ENCODE data around the gene CHST4.
"Not testable (repeated sequence)": the region's sequence is repeated elsewhere in the genome, so short reads cannot be mapped to it uniquely, and the experiment has no call there.

Gene CHST4

GRCh38 chr16:71557299-71557698 is 31.1 kb downstream of the CHST4 start:
- Histone ChIP-seq H3K4me3 (ENCODE audit: low read depth in 1 of 2, low read length in 1 of 2) (no peak overlapping the region), H3K4me1 (ENCODE audit: control insufficient read depth in 1 of 2, insufficient read depth in 1 of 2, low read depth in 1 of 2, low read length in 1 of 2) (peaks cover 0 to 10% of the 10 kb centered on the region in 2 experiments), H3K36me3 (no peaks in the 10 kb centered on the region), H3K27me3 (peaks cover 18% of the 10 kb centered on the region), H3K27ac (no peak overlapping the region), H3K9me3 (peaks cover 3% of the 10 kb centered on the region)
- TF ChIP-seq, protein P1, sequence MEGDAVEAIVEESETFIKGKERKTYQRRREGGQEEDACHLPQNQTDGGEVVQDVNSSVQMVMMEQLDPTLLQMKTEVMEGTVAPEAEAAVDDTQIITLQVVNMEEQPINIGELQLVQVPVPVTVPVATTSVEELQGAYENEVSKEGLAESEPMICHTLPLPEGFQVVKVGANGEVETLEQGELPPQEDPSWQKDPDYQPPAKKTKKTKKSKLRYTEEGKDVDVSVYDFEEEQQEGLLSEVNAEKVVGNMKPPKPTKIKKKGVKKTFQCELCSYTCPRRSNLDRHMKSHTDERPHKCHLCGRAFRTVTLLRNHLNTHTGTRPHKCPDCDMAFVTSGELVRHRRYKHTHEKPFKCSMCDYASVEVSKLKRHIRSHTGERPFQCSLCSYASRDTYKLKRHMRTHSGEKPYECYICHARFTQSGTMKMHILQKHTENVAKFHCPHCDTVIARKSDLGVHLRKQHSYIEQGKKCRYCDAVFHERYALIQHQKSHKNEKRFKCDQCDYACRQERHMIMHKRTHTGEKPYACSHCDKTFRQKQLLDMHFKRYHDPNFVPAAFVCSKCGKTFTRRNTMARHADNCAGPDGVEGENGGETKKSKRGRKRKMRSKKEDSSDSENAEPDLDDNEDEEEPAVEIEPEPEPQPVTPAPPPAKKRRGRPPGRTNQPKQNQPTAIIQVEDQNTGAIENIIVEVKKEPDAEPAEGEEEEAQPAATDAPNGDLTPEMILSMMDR (IDR thresholded peaks at IDR 0.05), result no peak

DNA sequence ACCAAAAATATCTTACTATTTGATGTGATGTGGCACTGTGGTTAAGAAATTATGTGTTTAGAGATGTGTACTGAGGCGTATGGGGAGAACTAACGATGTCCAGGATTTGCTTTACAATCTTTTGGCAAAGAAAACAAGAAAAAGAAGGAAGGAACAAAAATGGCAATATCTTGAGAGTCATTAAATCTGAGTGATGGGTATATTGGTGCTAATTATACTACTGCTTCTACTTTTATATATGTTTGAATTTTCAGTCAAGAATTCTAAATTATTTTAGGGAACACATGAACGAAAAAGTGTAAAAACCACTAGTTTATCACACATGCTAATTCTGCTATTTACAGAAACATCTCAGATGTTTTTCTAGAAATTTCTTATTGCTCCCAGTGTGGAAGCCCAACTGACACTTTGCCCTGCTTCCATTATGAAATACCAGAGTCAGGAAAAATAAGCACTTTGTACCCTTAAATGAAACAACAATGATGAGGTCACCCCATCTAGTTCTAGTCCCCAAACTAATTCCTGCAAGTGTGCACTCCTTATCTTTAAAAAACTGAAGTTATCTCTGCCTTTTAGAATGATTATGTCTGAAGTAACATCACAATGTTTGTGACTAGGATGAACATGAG is 31.8 kb downstream of the CHST4 start:
- Histone ChIP-seq H3K27me3 (peaks cover 18% of the 10 kb centered on the region), H3K4me1 (ENCODE audit: control insufficient read depth in 1 of 2, insufficient read depth in 1 of 2, low read depth in 1 of 2, low read length in 1 of 2) (peaks cover 0 to 10% of the 10 kb centered on the region in 2 experiments), H3K27ac (no peak overlapping the region), H3K9me3 (peaks cover 10% of the 10 kb centered on the region), H3K36me3 (no peaks in the 10 kb centered on the region), H3K4me3 (ENCODE audit: low read depth in 1 of 2, low read length in 1 of 2) (no peak overlapping the region)
- TF ChIP-seq, protein P1 (IDR thresholded peaks at IDR 0.05), result no peak

DNA sequence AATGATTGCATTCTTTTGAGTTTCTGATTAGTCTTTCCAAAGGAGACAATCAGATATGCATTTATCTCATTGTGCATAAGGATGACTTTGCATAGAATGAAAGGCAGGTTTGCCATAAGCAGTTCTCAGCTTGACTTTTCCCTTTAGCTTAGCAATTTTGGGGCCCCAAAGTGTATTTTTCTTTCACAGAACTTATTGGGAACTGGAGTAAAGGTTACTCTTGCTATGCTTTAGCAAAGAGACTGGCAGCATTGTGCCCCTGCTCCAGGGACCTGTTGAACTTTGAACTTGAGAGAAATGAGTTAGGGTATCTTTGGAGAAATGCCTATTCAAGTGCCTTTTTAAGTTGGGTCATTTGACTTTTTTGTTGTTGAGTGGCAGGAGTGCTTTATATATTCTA is 33.6 kb downstream of the CHST4 start:
- no peak overlapping the region for H3K4me3 ChIP-seq (ENCODE audit: low read depth in 1 of 2, low read length in 1 of 2)
- TF ChIP-seq, protein P1 (IDR thresholded peaks at IDR 0.05), result no peak
- H3K4me1 ChIP-seq (ENCODE audit: control insufficient read depth in 1 of 2, insufficient read depth in 1 of 2, low read depth in 1 of 2, low read length in 1 of 2), result peaks cover 5 to 15% of the 10 kb centered on the region in 2 experiments
- H3K27ac ChIP-seq, result no peak overlapping the region
- H3K9me3 ChIP-seq, result peaks cover 12% of the 10 kb centered on the region
- H3K36me3 ChIP-seq, result no peaks in the 10 kb centered on the region
- H3K27me3 ChIP-seq, result peaks cover 18% of the 10 kb centered on the region

DNA sequence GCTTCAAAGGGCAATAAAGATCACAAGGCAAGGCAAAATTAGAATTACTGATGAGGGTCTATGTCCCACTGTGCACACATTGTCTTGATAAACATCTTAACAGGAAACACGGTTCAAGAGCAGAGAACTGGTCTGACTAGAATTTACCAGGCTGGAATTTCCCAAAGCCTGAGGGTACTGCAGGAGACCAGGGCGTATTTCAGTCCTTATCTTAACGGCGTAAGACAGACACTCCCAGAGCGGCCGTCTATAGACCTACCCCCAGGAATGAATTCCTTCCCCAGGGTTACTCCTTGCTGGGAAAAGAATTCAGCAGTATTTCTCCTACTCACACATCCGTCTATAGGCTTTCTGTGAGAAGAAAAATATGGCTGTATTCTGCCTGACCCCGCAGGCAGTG is 35.7 kb downstream of the CHST4 start:
- Histone ChIP-seq H3K4me1 (ENCODE audit: control insufficient read depth in 1 of 2, insufficient read depth in 1 of 2, low read depth in 1 of 2, low read length in 1 of 2) (peaks cover 8 to 18% of the 10 kb centered on the region in 2 experiments), H3K27me3 (peaks cover 34% of the 10 kb centered on the region), H3K9me3 (peaks cover 12% of the 10 kb centered on the region)
- H3K36me3 ChIP-seq; H3K4me3 ChIP-seq (ENCODE audit: low read depth in 1 of 2, low read length in 1 of 2); H3K27ac ChIP-seq: not testable (repeated sequence)

DNA sequence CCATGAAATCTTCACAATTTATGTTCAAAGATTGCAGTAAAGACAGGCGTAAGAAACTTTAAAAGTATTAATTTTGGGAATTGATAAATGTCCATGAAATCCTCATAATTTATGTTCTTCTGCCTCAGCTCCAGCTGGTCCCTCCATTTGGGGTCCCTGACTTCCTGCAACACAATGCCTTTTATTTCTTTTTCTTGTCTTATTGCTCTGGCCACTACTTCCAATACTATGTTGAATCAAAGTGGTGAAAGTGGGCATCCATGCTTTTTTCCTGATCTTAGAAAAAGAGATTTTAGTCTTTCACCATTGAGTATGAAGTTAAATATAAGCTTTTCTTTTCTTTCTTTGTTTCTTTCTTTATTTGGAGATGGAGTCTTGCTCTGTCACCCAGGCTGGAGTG is 36.3 kb downstream of the CHST4 start:
- TF ChIP-seq, protein P1 (IDR thresholded peaks at IDR 0.05), result no peak
- Histone ChIP-seq H3K27me3 (peaks cover 38% of the 10 kb centered on the region), H3K4me3 (ENCODE audit: low read depth in 1 of 2, low read length in 1 of 2) (no peak overlapping the region), H3K27ac (no peak overlapping the region), H3K36me3 (no peaks in the 10 kb centered on the region), H3K9me3 (peaks cover 12% of the 10 kb centered on the region), H3K4me1 (ENCODE audit: control insufficient read depth in 1 of 2, insufficient read depth in 1 of 2, low read depth in 1 of 2, low read length in 1 of 2) (peaks cover 8 to 18% of the 10 kb centered on the region in 2 experiments)

GRCh38 chr16:71564335-71564967 is 38.2 kb downstream of the CHST4 start:
- TF ChIP-seq, protein P1 (IDR thresholded peaks at IDR 0.05), result no peak
- H3K27me3 ChIP-seq, result peaks cover 25% of the 10 kb centered on the region
- peak overlapping the region; percentile 77 for H3K27ac ChIP-seq
- peaks cover 8 to 18% of the 10 kb centered on the region in 2 experiments for H3K4me1 ChIP-seq (ENCODE audit: control insufficient read depth in 1 of 2, insufficient read depth in 1 of 2, low read depth in 1 of 2, low read length in 1 of 2)
- H3K36me3 ChIP-seq, result no peaks in the 10 kb centered on the region
- peaks cover 12% of the 10 kb centered on the region for H3K9me3 ChIP-seq
- peak overlapping the region; percentile 50 to 52 for H3K4me3 ChIP-seq (ENCODE audit: low read depth in 1 of 2, low read length in 1 of 2)

Data from neutrophil (primary cell).